Fibroblast of pulmonary artery (primary cell): ENCODE data around the gene THBD.
A peak's percentile ranks its signal among the peaks of the same experiment; 100 is the strongest.

Experiments used
- DNase-seq: peaks from one replicate; pipeline ENCODE4 v3.0.0-alpha.2; 2010; ENCODE audit warnings: low read depth
- H3K4me3 ChIP-seq: replicated peaks from 2 replicates; pipeline ENCODE4 v1.5.1; 2011; ENCODE audit warnings: low read depth, mild to moderate bottlenecking, control low read depth, low read length, moderate library complexity
- CTCF ChIP-seq: IDR thresholded peaks from 2 replicates; pipeline ENCODE4 v1.5.1; 2011; ENCODE audit warnings: mild to moderate bottlenecking, control low read depth, low read length, inconsistent platforms; ENCODE audit errors: missing control alignments

The THBD gene

GRCh38 chr20:23049201-23050075 is at the start of gene THBD:
TSS of gene THBD (minus strand) at chr20:23049672. CDS start at chr20:23049504, 168 bp downstream.
- peak within 1 kb of the TSS; percentile 53 for H3K4me3 ChIP-seq
- DNase-seq: peak; percentile 56

GRCh38 chr20:23097636-23098580 is 48.4 kb upstream of the THBD start:
- H3K4me3 ChIP-seq: no peak overlapping the region
- TF ChIP-seq CTCF: no peak
- no peak for DNase-seq

More at GRCh38 chr20:23049201-23050075, at the start of gene THBD:
- TF ChIP-seq CTCF: no peak

- TF ChIP-seq CTCF: no peak
- DNase-seq: no peak
- H3K4me3 ChIP-seq: no peak overlapping the region
These were observed 47.6 kb upstream of the THBD start for GRCh38 chr20:23096986-23097520.

GRCh38 chr20:23096097-23096496 is 46.6 kb upstream of the THBD start:
- TF ChIP-seq CTCF: no peak
- DNase-seq: no peak

GRCh38 chr20:23095499-23095898 is 46.0 kb upstream of the THBD start:
- DNase-seq: no peak
- no peak for TF ChIP-seq CTCF
- H3K4me3 ChIP-seq: no peak overlapping the region

More at GRCh38 chr20:23096097-23096496, 46.6 kb upstream of the THBD start:
- no peak overlapping the region for H3K4me3 ChIP-seq

- peak; percentile 73 for DNase-seq
- H3K4me3 ChIP-seq: no peak overlapping the region
- no peak for TF ChIP-seq CTCF
These were observed 45.5 kb upstream of the THBD start for GRCh38 chr20:23094927-23095326.
